ENCODE data around the gene ZBED2.

DNA sequence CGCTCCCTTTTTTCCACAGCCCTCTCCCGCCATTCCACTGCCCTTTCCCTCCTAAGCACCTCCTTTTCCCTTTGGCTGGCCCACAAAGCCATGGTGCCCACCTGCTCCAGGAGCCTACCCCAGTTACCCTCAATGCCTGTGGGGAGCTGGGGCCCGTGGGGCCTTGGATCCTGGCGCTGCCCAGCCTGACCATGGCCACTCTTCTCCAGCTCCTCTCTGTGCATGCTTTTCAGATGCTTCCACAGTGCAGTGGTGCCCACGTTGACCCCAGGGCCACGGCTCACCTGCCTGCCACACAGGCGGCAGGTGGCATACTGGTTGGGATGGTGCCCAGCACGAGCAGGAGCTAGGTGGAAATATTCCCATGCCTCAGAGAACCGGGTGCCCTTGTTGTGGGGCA is 1.5 kb downstream of the ZBED2 start:
- TF ChIP-seq CTCF (IDR thresholded peaks at IDR 0.05) (no peak), POLR2A (IDR thresholded peaks at IDR 0.05) (no peak)
